ENCODE measurements around the gene ARHGAP26.
"Not testable (repeated sequence)": the region's sequence is repeated elsewhere in the genome, so short reads cannot be mapped to it uniquely, and the experiment has no call there.

Gene ARHGAP26

GRCh38 chr5:142911775-142912174 lies 141.6 kb downstream of the ARHGAP26 start:
- no peak for DNase-seq

GRCh38 chr5:142913728-142914338 lies 143.7 kb downstream of the ARHGAP26 start:
- DNase-seq: no peak

- no peak for DNase-seq
Measured at GRCh38 chr5:142915038-142915437, 144.9 kb downstream of the ARHGAP26 start.

GRCh38 chr5:142915813-142916424 lies 145.7 kb downstream of the ARHGAP26 start:
- DNase-seq: no peak

GRCh38 chr5:142918959-142919635 lies 148.9 kb downstream of the ARHGAP26 start:
- DNase-seq: no peak

GRCh38 chr5:142920849-142921612 lies 150.9 kb downstream of the ARHGAP26 start:
- DNase-seq: no peak

- no peak for DNase-seq
Measured at GRCh38 chr5:142922223-142922952, 152.2 kb downstream of the ARHGAP26 start.

GRCh38 chr5:142924135-142924883 lies 154.1 kb downstream of the ARHGAP26 start:
- no peak for DNase-seq

GRCh38 chr5:142925795-142926194 lies 155.6 kb downstream of the ARHGAP26 start:
- no peak for DNase-seq

GRCh38 chr5:142926549-142926948 lies 156.4 kb downstream of the ARHGAP26 start:
- no peak for DNase-seq

GRCh38 chr5:142928999-142929398 lies 158.8 kb downstream of the ARHGAP26 start:
- not testable (repeated sequence) for DNase-seq

- DNase-seq: no peak
Measured at GRCh38 chr5:142929587-142929986, 159.4 kb downstream of the ARHGAP26 start.

- DNase-seq: no peak
Measured at GRCh38 chr5:142930395-142931110, 160.4 kb downstream of the ARHGAP26 start.

GRCh38 chr5:142931896-142932686 lies 161.9 kb downstream of the ARHGAP26 start:
- DNase-seq: no peak

GRCh38 chr5:142934051-142934762 lies 164.0 kb downstream of the ARHGAP26 start:
- no peak for DNase-seq

- DNase-seq: no peak
Measured at GRCh38 chr5:142935014-142935413, 164.8 kb downstream of the ARHGAP26 start.

GRCh38 chr5:142937374-142937773 lies 167.2 kb downstream of the ARHGAP26 start:
- no peak for DNase-seq

- no peak for DNase-seq
Measured at GRCh38 chr5:142938266-142938880, 168.2 kb downstream of the ARHGAP26 start.

GRCh38 chr5:142939006-142939405 lies 168.8 kb downstream of the ARHGAP26 start:
- DNase-seq: no peak

Data from stimulated activated CD4-positive, alpha-beta T cell treated with anti-CD3 and anti-CD28 coated beads, Interleukin-4, amount 100 ng/mL, for 24 hours (primary cell).